Measurements from ENCODE around the gene MRPS31. TPM values are rescaled to one million over a fixed set of nuclear protein-coding genes. Genes with fewer than 3 reads are reported as not detected.
"Not testable (repeated sequence)": the region's sequence is repeated elsewhere in the genome, so short reads cannot be mapped to it uniquely, and the experiment has no call there.

MRPS31 gene
- total RNA-seq, 2 experiments from 2014 or later = 27.0 to 60.2 TPM

GRCh38 chr13:40787062-40787461 is 16.1 kb upstream of the MRPS31 start:
- peaks cover 29% of the 10 kb centered on the region for H3K4me1 ChIP-seq (ENCODE audit: insufficient read depth, low read length, poor library complexity, severe bottlenecking)
- H3K9me3 ChIP-seq (ENCODE audit: low read length) = no peaks in the 10 kb centered on the region
- no peaks in the 10 kb centered on the region for H3K36me3 ChIP-seq (ENCODE audit: insufficient read depth, low read length)
- DNase-seq (ENCODE audit: low spot score) = no peak
- no peaks in the 10 kb centered on the region for H4K20me1 ChIP-seq (ENCODE audit: insufficient read depth, low read length)
- no peak overlapping the region for H3K4me3 ChIP-seq (ENCODE audit: low read depth, low read length, poor library complexity, severe bottlenecking)
- no TSS peak for BruUV-seq (replicated peaks)
- H3K4me2 ChIP-seq (ENCODE audit: low read length) = no peak overlapping the region
- no peak for TF ChIP-seq EZH2phosphoT487 (IDR thresholded peaks at IDR 0.05; ENCODE audit: borderline replicate concordance, low read depth, low read length)
- no peak for TF ChIP-seq CTCF (conservative IDR thresholded peaks at IDR 0.05; ENCODE audit: low read length)
- H3K9me2 ChIP-seq (ENCODE audit: insufficient read depth, low read length) = no peaks in the 10 kb centered on the region
- POLR2A ChIA-PET = interaction anchor here (0.6 to 2.4 kb wide), 4 partner anchors 8 to 147 kb away, joined by 3 to 9 read pairs (median 4); no protein-coding TSS in a partner anchor
- H3K79me2 ChIP-seq (ENCODE audit: insufficient read depth, low read depth, low read length) = peaks cover 30% of the 10 kb centered on the region; the same call in 1 of the 2 replicates
- intact Hi-C loops (cut with micrococcal nuclease; ENCODE audit: unreplicated experiment) = no loop called here
- CTCF ChIA-PET (ENCODE audit: unreplicated experiment) = no interaction called here
- no peak overlapping the region for H2AFZ ChIP-seq (ENCODE audit: low read length)
- H3K27ac ChIP-seq (ENCODE audit: low read depth, low read length, poor library complexity, severe bottlenecking) = no peak overlapping the region

GRCh38 chr13:40786568-40786996 is 15.6 kb upstream of the MRPS31 start:
- TF ChIP-seq CTCF (conservative IDR thresholded peaks at IDR 0.05; ENCODE audit: low read length) = no peak
- TF ChIP-seq EZH2phosphoT487 (IDR thresholded peaks at IDR 0.05; ENCODE audit: borderline replicate concordance, low read depth, low read length) = no peak
- H2AFZ ChIP-seq (ENCODE audit: low read length) = no peak overlapping the region
- H3K9me3 ChIP-seq (ENCODE audit: low read length) = no peaks in the 10 kb centered on the region
- CTCF ChIA-PET (ENCODE audit: unreplicated experiment) = no interaction called here
- H3K27ac ChIP-seq (ENCODE audit: low read depth, low read length, poor library complexity, severe bottlenecking) = no peak overlapping the region
- DNase-seq (ENCODE audit: low spot score) = no peak
- H3K4me3 ChIP-seq (ENCODE audit: low read depth, low read length, poor library complexity, severe bottlenecking) = no peak overlapping the region
- peaks cover 27% of the 10 kb centered on the region; the same call in 1 of the 2 replicates for H3K79me2 ChIP-seq (ENCODE audit: insufficient read depth, low read depth, low read length)
- H3K4me2 ChIP-seq (ENCODE audit: low read length) = no peak overlapping the region
- no TSS peak for BruUV-seq (replicated peaks)
- intact Hi-C loops (cut with micrococcal nuclease; ENCODE audit: unreplicated experiment) = no loop called here
- no peaks in the 10 kb centered on the region for H4K20me1 ChIP-seq (ENCODE audit: insufficient read depth, low read length)
- no peaks in the 10 kb centered on the region for H3K9me2 ChIP-seq (ENCODE audit: insufficient read depth, low read length)
- POLR2A ChIA-PET = interaction anchor here (0.6 to 2.4 kb wide), 4 partner anchors 8 to 147 kb away, joined by 3 to 9 read pairs (median 4); no protein-coding TSS in a partner anchor
- H3K36me3 ChIP-seq (ENCODE audit: insufficient read depth, low read length) = no peaks in the 10 kb centered on the region
- H3K4me1 ChIP-seq (ENCODE audit: insufficient read depth, low read length, poor library complexity, severe bottlenecking) = peaks cover 29% of the 10 kb centered on the region

GRCh38 chr13:40784540-40784939 is 13.6 kb upstream of the MRPS31 start:
- Histone ChIP-seq H3K4me1 (ENCODE audit: insufficient read depth, low read length, poor library complexity, severe bottlenecking) (peaks cover 26% of the 10 kb centered on the region), H3K79me2 (ENCODE audit: insufficient read depth, low read depth, low read length) (peaks cover 10% of the 10 kb centered on the region; the same call in 1 of the 2 replicates), H3K4me2 (ENCODE audit: low read length) (no peak overlapping the region), H4K20me1 (ENCODE audit: insufficient read depth, low read length) (no peaks in the 10 kb centered on the region), H2AFZ (ENCODE audit: low read length) (no peak overlapping the region), H3K9me2 (ENCODE audit: insufficient read depth, low read length) (no peaks in the 10 kb centered on the region), H3K9me3 (ENCODE audit: low read length) (no peaks in the 10 kb centered on the region), H3K36me3 (ENCODE audit: insufficient read depth, low read length) (no peaks in the 10 kb centered on the region), H3K27ac (ENCODE audit: low read depth, low read length, poor library complexity, severe bottlenecking) (no peak overlapping the region), H3K4me3 (ENCODE audit: low read depth, low read length, poor library complexity, severe bottlenecking) (no peak overlapping the region)
- ChIA-PET POLR2A (interaction anchor here (0.7 kb wide), 2 partner anchors 201 to 1057 kb away, joined by 3 read pairs; no protein-coding TSS in a partner anchor), CTCF (ENCODE audit: unreplicated experiment) (no interaction called here)
- no peak for DNase-seq (ENCODE audit: low spot score)
- no TSS peak for BruUV-seq (replicated peaks)
- intact Hi-C loops (cut with micrococcal nuclease; ENCODE audit: unreplicated experiment) = no loop called here
- no peak for TF ChIP-seq EZH2phosphoT487 (IDR thresholded peaks at IDR 0.05; ENCODE audit: borderline replicate concordance, low read depth, low read length)
- no peak for TF ChIP-seq CTCF (conservative IDR thresholded peaks at IDR 0.05; ENCODE audit: low read length)

GRCh38 chr13:40782971-40783370 is 12.0 kb upstream of the MRPS31 start:
- POLR2A ChIA-PET = interaction anchor here (0.6 to 1.2 kb wide), 3 partner anchors 8 to 147 kb away, joined by 3 to 4 read pairs (median 3); no protein-coding TSS in a partner anchor
- H4K20me1 ChIP-seq (ENCODE audit: insufficient read depth, low read length); H3K9me2 ChIP-seq (ENCODE audit: insufficient read depth, low read length); H3K4me3 ChIP-seq (ENCODE audit: low read depth, low read length, poor library complexity, severe bottlenecking); H3K27ac ChIP-seq (ENCODE audit: low read depth, low read length, poor library complexity, severe bottlenecking); H3K4me2 ChIP-seq (ENCODE audit: low read length); intact Hi-C loops (cut with micrococcal nuclease; ENCODE audit: unreplicated experiment); BruUV-seq (replicated peaks); H3K36me3 ChIP-seq (ENCODE audit: insufficient read depth, low read length); H3K9me3 ChIP-seq (ENCODE audit: low read length); DNase-seq (ENCODE audit: low spot score); CTCF ChIA-PET (ENCODE audit: unreplicated experiment); H2AFZ ChIP-seq (ENCODE audit: low read length); H3K79me2 ChIP-seq (ENCODE audit: insufficient read depth, low read depth, low read length): not testable (repeated sequence)
- H3K4me1 ChIP-seq (ENCODE audit: insufficient read depth, low read length, poor library complexity, severe bottlenecking) = peaks cover 27% of the 10 kb centered on the region

All from OCI-LY7 (cell line).